ENCODE measurements around the gene ENPP4.

DNA sequence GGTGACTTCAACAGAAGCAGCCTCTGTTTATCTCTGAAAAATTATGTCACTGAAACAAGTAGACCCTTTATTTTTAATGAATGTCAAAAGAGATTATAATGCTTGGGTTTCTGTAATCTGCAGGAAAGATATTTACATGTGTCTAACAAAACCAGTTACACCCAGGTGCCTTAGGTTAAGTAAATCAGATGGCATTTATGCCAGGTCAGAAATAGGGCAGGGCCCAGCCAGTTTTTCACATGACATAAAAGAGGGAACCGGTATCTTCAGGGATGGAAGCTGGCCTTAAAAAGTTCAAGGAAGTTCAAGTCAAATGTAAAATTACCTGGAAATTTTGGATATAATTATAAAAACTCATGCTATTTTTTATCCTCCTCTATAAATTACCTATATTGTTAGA lies 14.2 kb upstream of the ENPP4 start:
- TF ChIP-seq, protein P1, sequence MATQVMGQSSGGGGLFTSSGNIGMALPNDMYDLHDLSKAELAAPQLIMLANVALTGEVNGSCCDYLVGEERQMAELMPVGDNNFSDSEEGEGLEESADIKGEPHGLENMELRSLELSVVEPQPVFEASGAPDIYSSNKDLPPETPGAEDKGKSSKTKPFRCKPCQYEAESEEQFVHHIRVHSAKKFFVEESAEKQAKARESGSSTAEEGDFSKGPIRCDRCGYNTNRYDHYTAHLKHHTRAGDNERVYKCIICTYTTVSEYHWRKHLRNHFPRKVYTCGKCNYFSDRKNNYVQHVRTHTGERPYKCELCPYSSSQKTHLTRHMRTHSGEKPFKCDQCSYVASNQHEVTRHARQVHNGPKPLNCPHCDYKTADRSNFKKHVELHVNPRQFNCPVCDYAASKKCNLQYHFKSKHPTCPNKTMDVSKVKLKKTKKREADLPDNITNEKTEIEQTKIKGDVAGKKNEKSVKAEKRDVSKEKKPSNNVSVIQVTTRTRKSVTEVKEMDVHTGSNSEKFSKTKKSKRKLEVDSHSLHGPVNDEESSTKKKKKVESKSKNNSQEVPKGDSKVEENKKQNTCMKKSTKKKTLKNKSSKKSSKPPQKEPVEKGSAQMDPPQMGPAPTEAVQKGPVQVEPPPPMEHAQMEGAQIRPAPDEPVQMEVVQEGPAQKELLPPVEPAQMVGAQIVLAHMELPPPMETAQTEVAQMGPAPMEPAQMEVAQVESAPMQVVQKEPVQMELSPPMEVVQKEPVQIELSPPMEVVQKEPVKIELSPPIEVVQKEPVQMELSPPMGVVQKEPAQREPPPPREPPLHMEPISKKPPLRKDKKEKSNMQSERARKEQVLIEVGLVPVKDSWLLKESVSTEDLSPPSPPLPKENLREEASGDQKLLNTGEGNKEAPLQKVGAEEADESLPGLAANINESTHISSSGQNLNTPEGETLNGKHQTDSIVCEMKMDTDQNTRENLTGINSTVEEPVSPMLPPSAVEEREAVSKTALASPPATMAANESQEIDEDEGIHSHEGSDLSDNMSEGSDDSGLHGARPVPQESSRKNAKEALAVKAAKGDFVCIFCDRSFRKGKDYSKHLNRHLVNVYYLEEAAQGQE (IDR thresholded peaks at IDR 0.05; ENCODE audit: low read depth, low read length) = no peak
- TF ChIP-seq, protein P2, sequence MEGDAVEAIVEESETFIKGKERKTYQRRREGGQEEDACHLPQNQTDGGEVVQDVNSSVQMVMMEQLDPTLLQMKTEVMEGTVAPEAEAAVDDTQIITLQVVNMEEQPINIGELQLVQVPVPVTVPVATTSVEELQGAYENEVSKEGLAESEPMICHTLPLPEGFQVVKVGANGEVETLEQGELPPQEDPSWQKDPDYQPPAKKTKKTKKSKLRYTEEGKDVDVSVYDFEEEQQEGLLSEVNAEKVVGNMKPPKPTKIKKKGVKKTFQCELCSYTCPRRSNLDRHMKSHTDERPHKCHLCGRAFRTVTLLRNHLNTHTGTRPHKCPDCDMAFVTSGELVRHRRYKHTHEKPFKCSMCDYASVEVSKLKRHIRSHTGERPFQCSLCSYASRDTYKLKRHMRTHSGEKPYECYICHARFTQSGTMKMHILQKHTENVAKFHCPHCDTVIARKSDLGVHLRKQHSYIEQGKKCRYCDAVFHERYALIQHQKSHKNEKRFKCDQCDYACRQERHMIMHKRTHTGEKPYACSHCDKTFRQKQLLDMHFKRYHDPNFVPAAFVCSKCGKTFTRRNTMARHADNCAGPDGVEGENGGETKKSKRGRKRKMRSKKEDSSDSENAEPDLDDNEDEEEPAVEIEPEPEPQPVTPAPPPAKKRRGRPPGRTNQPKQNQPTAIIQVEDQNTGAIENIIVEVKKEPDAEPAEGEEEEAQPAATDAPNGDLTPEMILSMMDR (IDR thresholded peaks at IDR 0.05) = no peak
- TF ChIP-seq RFX5 (IDR thresholded peaks at IDR 0.05; ENCODE audit: low read length) = no peak
- no peak for TF ChIP-seq RAD21 (IDR thresholded peaks at IDR 0.05; ENCODE audit: low read length)
- TF ChIP-seq, protein P3, sequence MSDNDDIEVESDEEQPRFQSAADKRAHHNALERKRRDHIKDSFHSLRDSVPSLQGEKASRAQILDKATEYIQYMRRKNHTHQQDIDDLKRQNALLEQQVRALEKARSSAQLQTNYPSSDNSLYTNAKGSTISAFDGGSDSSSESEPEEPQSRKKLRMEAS (IDR thresholded peaks at IDR 0.05; ENCODE audit: low read depth) = no peak
- no peak for TF ChIP-seq ZBTB33 (IDR thresholded peaks at IDR 0.05; ENCODE audit: borderline replicate concordance, low read depth)
- TF ChIP-seq GABPA (IDR thresholded peaks at IDR 0.05; ENCODE audit: low read depth) = no peak
- TF ChIP-seq TCF12 (IDR thresholded peaks at IDR 0.05) = no peak
- no peak for TF ChIP-seq FOXM1 (IDR thresholded peaks at IDR 0.05; ENCODE audit: low read depth)
- no peak for TF ChIP-seq TAF1 (IDR thresholded peaks at IDR 0.05; ENCODE audit: borderline replicate concordance, low read depth, low read length)
- no peak for TF ChIP-seq FOSL2 (IDR thresholded peaks at IDR 0.05; ENCODE audit: borderline replicate concordance, low read depth)
